SK-N-SH (cell line): ENCODE data around the gene NOC2L.

Source experiments
- CHD2 ChIP-seq: fragments of 150-350 bp; IDR thresholded peaks from 2 replicates; pipeline ENCODE4 v1.6.1; 2018; ENCODE audit warnings: low read length; ENCODE audit not compliant: partially characterized antibody
- CTCF ChIP-seq: fragments of 200-600 bp; sonication (generic); IDR thresholded peaks from 2 replicates; pipeline ENCODE4 v1.6.1; 2017; ENCODE audit warnings: antibody characterized with exemption, mild to moderate bottlenecking, moderate library complexity
- EP300 ChIP-seq, 2 experiments: IDR thresholded peaks; 2 replicates each; pipeline versions ENCODE4 v1.4.0 to v1.6.1; 2012; ENCODE audit warnings: borderline replicate concordance in 1 of 2, low read depth in 1 of 2, low read length in 1 of 2
- PBX3 ChIP-seq: IDR thresholded peaks from 2 replicates; pipeline ENCODE4; 2012
- POLR2AphosphoS5 ChIP-seq: IDR thresholded peaks from 2 replicates; pipeline ENCODE4 v1.6.1; 2012; ENCODE audit warnings: low read depth, low read length
- TCF12 ChIP-seq: IDR thresholded peaks from 2 replicates; pipeline ENCODE4 v1.4.0; 2012
- USF2 ChIP-seq: fragments of 150-350 bp; IDR thresholded peaks from 2 replicates; pipeline ENCODE4 v1.6.1; 2017; ENCODE audit warnings: antibody characterized with exemption, low read length, low read depth, borderline replicate concordance
- ZBTB33 ChIP-seq: IDR thresholded peaks from 2 replicates; pipeline ENCODE4 v1.4.0; 2012; ENCODE audit warnings: low read depth, borderline replicate concordance

GRCh38 chr1:923991-924655 lies 34.9 kb downstream of the NOC2L start:
- TF ChIP-seq CHD2, result no peak
- no peak for TF ChIP-seq CTCF
- no peak for TF ChIP-seq USF2
- no peak for TF ChIP-seq EP300 (IDR thresholded peaks at IDR 0.05; ENCODE audit: borderline replicate concordance in 1 of 2, low read depth in 1 of 2, low read length in 1 of 2)
- no peak for TF ChIP-seq PBX3
- TF ChIP-seq ZBTB33, result no peak
- no peak for TF ChIP-seq TCF12
- no peak for TF ChIP-seq POLR2AphosphoS5
